Measurements from ENCODE around the gene IQCC. TPM values are rescaled to one million over a fixed set of nuclear protein-coding genes. Genes with fewer than 3 reads are reported as not detected.
A peak's percentile ranks its signal among the peaks of the same experiment; 100 is the strongest.

The IQCC gene
- polyA plus RNA-seq, 1 of the 3 experiments (the other 2 are of a cell fraction) = 2.4 TPM

- peak overlapping the region; percentile 79 to 83 for H3K27ac ChIP-seq (ENCODE audit: low read depth in 2 of 2, low read length in 1 of 2)
- no peaks in the 10 kb centered on the region for H3K9me2 ChIP-seq
- H3K4me3 ChIP-seq (ENCODE audit: low read depth in 2 of 2, low read length in 1 of 2) = peak overlapping the region; percentile 59 to 79
- CTCF ChIA-PET = interaction anchor here (4.3 kb wide), 1 partner anchor 18 kb away, joined by 20 read pairs; no protein-coding TSS in a partner anchor
- POLR2A ChIA-PET = interaction anchor here (1.4 kb wide), 1 partner anchor 9 kb away, joined by 3 read pairs; no protein-coding TSS in a partner anchor
- no peaks in the 10 kb centered on the region for H4K20me1 ChIP-seq (ENCODE audit: insufficient read depth)
- whole genome bisulfite sequencing (ENCODE audit: low lambda C conversion rate) = 8% methylated on average over 6 of the region's 13 CpGs
- peaks cover 66% of the 10 kb centered on the region for H3K79me2 ChIP-seq (ENCODE audit: insufficient read depth)
- H3K4me2 ChIP-seq = peak overlapping the region; percentile 90
- DNase-seq = no peak
- H3F3A ChIP-seq (replicated peaks; ENCODE audit: insufficient read depth) = no peaks in the 10 kb centered on the region
- no peaks in the 10 kb centered on the region for H3K27me3 ChIP-seq (ENCODE audit: insufficient read depth)
- peak overlapping the region; percentile 89 for H2AFZ ChIP-seq (ENCODE audit: low read depth)
- H3K36me3 ChIP-seq (replicated peaks in 1 of 2; ENCODE audit: control insufficient read depth in 1 of 2, insufficient read depth in 2 of 2, low read length in 1 of 2) = peaks cover 23 to 30% of the 10 kb centered on the region in 2 experiments
- peaks cover 8 to 17% of the 10 kb centered on the region in 2 experiments; a peak in 3 of 4 replicates for H3K4me1 ChIP-seq (ENCODE audit: control insufficient read depth in 1 of 2, insufficient read depth in 2 of 2, low read depth in 1 of 2, low read length in 1 of 2)
- peak overlapping the region; percentile 99 for H3K9ac ChIP-seq
- no peak for TF ChIP-seq SMC3 (IDR thresholded peaks at IDR 0.05; ENCODE audit: low read depth, low read length)
- TF ChIP-seq, protein P1, sequence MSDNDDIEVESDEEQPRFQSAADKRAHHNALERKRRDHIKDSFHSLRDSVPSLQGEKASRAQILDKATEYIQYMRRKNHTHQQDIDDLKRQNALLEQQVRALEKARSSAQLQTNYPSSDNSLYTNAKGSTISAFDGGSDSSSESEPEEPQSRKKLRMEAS (IDR thresholded peaks at IDR 0.05; ENCODE audit: low read depth) = no peak
- TF ChIP-seq FOXM1 (IDR thresholded peaks at IDR 0.05; ENCODE audit: low read depth) = no peak
- no peak for TF ChIP-seq SIN3A (IDR thresholded peaks at IDR 0.05; ENCODE audit: borderline replicate concordance, low read depth, low read length)
- TF ChIP-seq, protein P2, sequence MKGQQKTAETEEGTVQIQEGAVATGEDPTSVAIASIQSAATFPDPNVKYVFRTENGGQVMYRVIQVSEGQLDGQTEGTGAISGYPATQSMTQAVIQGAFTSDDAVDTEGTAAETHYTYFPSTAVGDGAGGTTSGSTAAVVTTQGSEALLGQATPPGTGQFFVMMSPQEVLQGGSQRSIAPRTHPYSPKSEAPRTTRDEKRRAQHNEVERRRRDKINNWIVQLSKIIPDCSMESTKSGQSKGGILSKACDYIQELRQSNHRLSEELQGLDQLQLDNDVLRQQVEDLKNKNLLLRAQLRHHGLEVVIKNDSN (IDR thresholded peaks at IDR 0.05; ENCODE audit: borderline replicate concordance, low read depth) = no peak
- no peak for TF ChIP-seq GABPA (IDR thresholded peaks at IDR 0.05; ENCODE audit: low read depth)
- TF ChIP-seq YY1 (IDR thresholded peaks at IDR 0.05; ENCODE audit: low read depth) = no peak
- TF ChIP-seq EZH2phosphoT487 (IDR thresholded peaks at IDR 0.05; ENCODE audit: borderline replicate concordance, low read depth) = no peak
- TF ChIP-seq RCOR1 (IDR thresholded peaks at IDR 0.05; ENCODE audit: low read length) = no peak
- no peak for TF ChIP-seq FOSL2 (IDR thresholded peaks at IDR 0.05; ENCODE audit: borderline replicate concordance, low read depth)
- no peak for TF ChIP-seq MXI1 (IDR thresholded peaks at IDR 0.05; ENCODE audit: low read depth, low read length)
- TF ChIP-seq PBX3 (IDR thresholded peaks at IDR 0.05) = no peak
- TF ChIP-seq, protein P3, sequence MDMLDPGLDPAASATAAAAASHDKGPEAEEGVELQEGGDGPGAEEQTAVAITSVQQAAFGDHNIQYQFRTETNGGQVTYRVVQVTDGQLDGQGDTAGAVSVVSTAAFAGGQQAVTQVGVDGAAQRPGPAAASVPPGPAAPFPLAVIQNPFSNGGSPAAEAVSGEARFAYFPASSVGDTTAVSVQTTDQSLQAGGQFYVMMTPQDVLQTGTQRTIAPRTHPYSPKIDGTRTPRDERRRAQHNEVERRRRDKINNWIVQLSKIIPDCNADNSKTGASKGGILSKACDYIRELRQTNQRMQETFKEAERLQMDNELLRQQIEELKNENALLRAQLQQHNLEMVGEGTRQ (IDR thresholded peaks at IDR 0.05; ENCODE audit: borderline replicate concordance, low read depth, low read length) = no peak
- TF ChIP-seq RAD21 (IDR thresholded peaks at IDR 0.05; ENCODE audit: low read length) = no peak
- TF ChIP-seq ZBTB33 (IDR thresholded peaks at IDR 0.05; ENCODE audit: borderline replicate concordance, low read depth) = no peak
- TF ChIP-seq POLR2AphosphoS5 (IDR thresholded peaks at IDR 0.05; ENCODE audit: low read depth, low read length) = no peak
- TF ChIP-seq TEAD4 (IDR thresholded peaks at IDR 0.05; ENCODE audit: borderline replicate concordance, insufficient read depth) = no peak
- H3K9me3 ChIP-seq = no peaks in the 10 kb centered on the region
Measured at GRCh38 chr1:32221581-32221979, 16.1 kb downstream of the IQCC start.
